GM20431 (cell line): ENCODE measurements around the gene KLHDC7B.
"Not testable (repeated sequence)": the region's sequence is repeated elsewhere in the genome, so short reads cannot be mapped to it uniquely, and the experiment has no call there.

Source experiments
- in situ Hi-C: fragments of 300-500 bp; cut with MseI, MboI; formaldehyde crosslinking; loops from one replicate; pipeline ENCODE4 v1.15.0; 2020; ENCODE audit warnings: low sequenced_read_pairs; ENCODE audit not compliant: unreplicated experiment

KLHDC7B gene

DNA sequence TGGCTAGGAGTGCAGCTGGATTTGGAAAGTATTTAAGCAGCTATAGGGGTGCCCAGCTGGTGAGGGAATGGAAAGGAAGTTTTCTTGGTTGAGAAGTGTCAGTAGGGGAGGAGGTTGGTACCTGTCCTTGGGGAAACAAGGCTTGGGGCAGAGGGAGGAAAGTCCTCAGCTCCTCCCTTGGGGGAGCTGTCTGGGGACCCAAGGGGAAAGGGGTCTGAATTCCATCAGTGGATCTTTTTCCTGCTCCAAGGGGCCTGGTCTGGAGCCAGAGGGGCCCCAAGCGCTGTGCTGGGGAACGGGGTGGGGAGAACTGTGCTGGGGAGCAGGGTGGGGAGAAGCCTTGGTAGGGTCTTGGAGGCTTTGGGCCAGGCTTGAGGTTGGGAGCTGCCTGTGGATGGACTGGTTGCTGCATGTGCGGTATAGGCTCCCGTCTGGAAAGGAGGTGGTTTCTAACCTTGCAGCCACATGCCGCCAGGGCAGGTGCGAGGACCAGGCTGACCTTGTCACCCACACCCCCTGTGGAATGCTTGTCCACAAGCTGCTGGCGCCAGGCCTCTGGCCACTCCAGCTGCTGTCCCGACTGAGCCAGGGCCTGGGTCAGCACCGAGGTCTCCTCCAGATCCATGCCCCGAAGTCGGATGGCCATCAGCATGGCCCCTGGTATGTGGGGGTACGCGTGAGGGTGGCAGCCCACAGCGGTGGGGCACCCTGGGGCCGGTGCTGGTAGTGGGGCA, 16.9 kb upstream of the KLHDC7B start:
- in situ Hi-C loops: no loop called here

DNA sequence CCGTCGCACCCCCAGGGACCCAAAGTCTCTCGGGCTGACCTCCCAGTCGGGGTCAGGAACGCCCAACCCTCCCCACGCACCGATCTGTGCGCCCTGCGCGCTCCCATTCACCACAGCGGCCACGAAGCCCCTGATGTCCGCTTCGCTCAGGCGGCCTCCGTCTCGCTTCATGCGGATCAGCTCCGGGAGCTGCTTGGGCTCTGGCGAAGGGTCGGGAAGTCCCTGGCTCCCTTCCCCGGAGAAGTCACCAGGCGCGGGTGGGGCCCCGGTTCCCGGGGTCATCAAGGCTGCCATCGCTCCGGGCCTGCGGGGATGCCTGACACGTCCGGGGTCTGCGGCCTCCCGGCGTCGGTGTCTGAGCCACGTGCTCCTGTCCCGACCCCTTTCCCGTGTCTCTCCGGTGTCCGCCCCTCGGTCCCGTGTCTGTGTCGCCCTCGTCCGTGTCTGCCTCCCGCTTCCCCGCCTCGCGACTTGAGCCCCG, 16.2 kb upstream of the KLHDC7B start:
- in situ Hi-C loops: no loop called here

DNA sequence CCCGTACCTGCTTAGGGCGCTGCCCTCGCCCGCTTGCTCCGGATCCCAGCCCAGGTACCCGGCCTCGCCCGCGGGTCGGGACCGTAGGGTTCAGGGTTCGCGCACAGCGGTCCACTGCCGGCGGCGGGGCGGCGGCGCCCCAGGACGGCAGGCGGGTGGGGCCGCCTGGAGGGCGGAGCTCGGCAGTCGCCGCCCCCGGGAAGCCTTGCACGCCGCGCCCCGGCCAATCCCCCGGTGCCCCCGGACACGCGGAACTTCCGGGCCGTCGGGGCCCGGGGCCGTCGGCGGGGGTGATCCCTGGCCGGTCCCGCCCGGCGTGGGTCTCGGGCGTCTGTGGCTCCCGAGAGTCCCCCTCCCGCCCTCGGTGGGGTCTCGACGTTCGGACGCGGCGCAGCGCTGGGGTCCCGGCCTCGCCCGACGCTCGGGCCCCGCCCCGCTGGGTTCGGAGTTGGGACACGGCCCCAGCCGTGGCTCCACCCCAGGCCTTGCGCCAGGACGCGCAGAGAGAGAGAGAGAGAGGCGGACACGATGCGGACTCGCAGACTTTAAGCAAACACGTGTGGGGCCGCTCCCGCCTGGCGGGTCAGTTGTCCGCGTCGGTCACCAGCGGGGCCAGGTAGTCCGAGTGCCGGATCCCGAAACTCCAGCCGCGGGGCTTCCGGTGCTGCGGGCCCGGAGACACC, 15.7 kb upstream of the KLHDC7B start, which contains the start of gene TYMP:
Gene TYMP (minus strand): TSS at position 116 of the 683 bp plus-strand sequence. CDS start 303 bp downstream, outside the sequence.
- in situ Hi-C loops: no loop called here

DNA sequence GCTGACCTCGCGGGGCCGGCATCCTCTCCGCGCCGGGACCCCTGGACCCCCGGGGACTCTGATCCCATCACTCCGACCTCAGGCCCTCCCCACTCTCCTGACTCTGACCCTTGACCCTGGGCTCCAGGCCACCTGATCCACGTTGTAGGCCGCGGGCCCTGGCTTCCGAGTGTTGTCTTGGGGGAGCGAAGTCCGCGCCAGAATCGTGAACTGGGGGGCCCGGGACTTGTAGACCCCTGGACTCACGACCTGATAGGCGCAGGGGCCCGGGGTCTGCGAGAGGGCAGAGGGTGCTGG, 15.2 kb upstream of the KLHDC7B start:
- in situ Hi-C loops: no loop called here

DNA sequence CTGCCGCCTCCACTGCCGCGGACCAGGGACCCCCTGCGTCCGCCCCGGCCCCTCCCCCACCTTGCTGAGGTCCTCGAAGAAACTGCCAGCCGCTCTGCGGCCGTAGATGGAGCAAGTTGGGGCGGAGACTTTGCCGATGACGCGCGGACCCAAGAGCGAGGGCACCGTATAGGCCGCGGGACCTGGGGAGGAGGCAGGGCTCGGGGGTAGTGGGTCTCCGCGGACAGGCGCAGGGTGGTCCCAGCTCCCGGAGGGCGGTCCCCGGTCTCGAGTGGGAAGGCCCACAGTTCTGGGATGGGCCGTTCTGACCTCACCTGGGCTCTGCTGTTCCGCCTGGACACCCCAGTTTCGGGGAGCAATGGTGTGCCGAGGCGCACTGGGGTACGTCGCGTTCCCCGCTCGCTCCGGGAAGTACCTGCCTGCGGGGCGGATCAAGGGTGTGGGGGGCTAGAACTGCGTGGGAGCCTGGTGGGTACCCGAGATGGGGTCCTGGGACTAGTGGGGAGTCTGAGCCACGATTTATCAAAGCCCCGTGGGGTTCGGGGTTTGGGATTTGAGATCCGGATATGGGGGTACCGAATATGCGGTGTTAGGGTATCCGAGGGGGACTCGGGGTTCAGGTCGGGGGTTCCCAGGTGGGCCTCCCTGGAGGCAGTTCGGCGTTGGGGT, 14.7 kb upstream of the KLHDC7B start:
- in situ Hi-C loops: no loop called here

DNA sequence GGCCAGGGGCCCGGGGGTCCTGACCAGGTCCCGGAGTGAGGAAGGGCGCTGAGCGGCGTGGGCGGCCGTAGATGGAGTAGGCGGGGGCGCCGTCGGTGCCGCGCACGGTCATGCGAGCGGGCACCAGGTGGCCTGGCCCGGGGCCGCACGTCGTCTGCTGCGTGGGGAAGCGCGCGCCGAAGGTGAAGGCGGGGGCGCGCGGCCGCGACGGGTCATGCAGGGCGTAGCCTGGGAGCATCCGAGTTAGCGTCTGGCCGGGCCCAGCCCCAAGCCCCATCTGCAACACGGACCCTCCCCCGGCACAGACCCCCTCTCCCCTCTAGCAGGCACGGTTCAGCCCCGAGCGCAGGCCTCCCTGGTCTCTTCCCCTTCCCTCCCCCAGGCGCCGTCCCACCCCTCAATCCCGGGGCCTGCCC, 14.1 kb upstream of the KLHDC7B start:
- in situ Hi-C loops: no loop called here

DNA sequence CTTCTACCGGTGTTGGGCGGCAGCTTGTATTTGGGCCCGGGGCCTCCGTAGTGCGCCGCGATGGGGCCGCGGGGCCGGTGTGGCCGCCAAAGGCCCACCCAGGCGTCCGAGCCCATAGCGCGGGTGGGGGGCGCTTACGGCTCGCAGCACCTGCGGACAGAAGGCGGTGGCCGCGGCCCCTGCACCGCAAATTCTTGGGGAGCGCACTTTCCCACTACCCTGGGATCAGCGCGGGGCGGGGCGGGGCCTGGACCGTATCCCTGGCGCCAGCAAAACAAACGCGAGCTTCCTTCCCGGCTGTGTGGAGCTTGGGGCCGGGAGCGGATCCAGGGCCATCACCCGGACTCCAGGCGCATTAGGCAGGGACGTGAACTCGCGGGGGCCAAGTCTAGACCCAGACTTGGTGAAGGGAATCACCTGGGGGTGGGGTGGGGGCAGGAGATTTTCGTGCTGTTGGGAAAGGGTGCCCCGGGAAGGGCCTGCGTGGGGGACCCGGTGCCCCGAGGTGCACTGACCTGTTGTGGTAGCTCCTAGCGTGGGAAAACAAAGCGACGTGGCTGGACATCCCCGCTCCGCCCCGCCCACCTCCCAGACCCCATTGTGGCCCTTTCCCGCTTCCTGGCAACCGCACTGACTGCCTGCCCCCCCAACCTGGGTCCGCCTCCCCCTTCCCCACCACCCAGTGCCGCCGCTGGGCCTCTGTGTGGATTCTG, 13.6 kb upstream of the KLHDC7B start:
- in situ Hi-C loops: no loop called here

DNA sequence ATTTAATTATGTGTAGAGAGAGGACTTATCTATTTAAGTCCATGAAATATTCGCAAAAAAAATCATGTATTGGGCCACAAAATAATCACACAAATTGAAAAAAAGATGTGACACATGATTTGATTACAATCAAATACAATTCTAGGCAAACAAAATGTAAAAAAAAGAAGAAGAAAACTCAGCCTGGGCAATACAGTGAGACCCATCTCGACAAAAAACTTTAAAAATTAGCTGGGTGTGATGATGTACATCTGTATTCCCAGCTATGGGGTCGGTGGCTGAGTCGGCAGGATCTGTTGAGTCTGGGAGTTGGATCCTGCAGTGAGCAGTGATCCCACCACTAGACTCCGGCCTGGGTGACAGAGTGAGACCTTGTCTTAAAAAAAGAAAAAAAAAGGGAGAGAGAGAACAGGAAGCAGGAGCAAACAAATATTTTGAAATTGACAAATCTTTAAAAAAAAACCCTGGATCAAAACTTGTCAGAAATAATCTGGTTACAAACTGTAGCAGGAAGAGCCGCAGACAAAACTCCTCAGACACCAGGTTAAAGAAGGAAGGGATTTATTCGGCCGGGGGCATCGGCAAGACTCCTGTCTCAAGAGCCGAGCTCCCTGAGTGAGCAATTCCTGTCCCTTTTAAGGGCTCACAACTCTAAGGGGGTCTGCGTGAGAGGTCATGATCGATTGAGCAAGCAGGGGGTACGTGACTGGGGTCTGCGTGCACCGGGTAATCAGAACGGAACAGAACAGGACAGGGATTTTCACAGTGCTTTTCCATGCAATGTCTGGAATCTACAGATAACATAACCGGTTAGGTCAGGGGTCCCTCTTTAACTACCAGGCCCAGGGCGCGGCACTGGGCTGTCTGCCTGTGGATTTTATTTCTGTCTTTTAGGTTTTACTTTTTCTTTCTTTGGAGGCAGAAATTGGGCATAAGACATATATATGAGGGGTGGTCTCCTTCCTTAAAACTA, 12.6 kb upstream of the KLHDC7B start:
- in situ Hi-C loops: no loop called here

DNA sequence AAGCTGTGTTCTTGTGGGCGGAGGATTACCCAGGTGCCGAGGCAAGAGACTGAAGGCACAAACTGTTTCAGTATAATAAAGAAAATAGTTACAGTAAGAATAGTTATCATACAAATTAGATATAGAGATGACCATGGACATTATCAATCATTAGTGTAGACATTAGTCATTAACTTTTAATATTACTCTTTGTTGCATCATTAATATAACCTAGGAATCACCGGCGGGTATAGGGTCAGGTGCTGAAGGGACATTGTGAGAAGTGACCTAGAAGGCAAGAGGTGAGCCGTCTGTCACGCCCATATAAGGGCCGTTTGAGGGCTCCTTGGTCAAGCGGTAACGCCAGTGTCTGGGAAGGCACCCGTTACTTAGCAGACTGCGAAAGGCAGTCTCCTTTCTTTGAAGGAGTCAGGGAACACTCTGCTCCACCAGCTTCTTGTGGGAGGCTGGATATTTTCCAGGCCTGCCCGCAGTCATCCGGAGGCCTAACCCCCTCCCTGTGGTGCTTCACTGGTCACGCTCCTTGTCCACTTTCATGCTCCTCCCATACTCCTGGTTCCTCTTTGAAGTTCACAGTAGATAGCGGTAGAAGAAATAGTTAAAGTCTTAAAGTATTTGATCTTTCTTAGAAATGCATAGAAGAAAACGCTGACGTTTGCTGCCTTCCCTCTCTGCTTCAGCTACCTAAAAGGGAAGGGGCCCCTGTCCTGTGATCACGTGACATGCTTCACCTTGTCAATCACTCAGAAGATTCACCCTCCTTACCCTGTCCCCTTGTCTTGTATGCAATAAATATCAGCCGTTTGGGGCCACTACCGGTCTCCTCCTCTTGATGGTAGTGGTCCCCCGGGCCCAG, 11.6 kb upstream of the KLHDC7B start:
- in situ Hi-C loops: not testable (repeated sequence)

DNA sequence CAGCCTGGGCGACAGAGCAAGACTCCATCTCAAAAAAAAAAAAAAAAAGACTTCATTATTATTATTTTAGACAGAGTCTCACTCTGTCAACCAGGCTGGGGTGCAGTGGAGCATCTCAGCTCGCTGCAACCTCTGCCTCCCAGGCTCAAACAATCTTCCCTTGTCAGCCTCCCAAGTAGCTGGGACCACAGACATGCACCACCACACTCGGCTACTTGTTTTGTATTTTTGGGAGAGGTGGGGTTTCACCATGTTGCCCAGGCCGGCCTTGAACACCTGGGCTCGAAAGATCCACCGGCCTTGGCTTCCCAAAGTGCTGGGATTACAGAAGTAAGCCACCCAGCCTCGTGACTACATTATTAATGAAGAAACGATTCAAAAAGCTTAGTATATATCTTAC, 10.6 kb upstream of the KLHDC7B start:
- in situ Hi-C loops: no loop called here

DNA sequence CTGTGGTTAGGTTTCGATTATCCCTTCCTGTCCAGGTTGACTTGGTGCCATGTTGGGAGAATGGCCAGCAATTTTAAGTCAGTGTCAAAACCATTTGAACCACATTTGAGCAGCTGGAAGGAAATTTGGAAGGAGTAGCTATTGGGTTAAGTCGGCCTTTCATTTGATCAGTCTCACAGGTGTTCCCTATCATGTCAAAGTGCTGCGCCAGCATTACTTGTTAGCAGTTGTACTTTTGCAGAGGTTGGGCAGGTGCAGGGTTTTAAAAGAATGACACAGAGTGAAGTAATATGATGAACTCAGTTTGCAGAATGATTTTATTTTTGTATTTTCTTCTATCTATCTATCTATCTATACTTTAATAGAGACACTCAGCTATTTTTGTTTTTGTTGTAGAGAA, 9.5 kb upstream of the KLHDC7B start:
- in situ Hi-C loops: no loop called here

DNA sequence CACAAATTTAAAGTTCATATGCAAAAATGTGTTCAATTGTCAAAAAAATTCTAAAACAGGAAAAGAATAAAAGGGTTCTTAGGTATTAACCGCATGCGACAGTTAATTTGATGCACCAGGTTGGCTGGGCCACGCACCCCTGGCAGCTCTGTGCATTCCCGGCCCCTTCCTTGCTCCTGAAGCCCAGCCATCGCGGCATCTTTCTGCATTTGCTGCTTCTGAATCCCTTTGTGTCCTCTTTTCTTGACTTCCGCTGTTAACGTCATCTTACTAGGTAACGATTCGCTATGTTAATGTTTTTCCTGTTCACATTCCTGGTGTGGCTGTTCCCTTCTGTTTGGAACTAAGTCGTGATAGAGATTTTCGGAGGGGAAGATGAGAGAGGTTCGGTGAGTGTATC, 7.9 kb upstream of the KLHDC7B start:
- in situ Hi-C loops: no loop called here

DNA sequence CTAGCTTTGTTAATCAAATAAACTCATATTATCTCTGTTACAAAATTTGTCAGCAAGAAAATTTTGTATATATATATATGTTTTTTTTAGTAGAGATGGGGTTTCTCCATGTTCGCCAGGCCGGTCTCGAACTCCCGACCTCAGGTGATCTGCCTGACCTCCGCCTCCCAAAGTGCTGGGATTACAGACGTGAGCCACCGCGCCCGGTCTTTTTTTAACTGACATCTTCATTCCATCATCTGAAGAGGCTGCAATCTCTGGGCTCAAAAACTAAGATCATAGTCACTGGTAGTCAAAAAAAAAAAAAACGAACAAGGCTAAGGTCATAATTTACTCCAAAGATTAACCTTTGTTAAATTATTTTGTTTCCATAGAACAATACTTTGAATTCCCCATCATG, 5.3 kb upstream of the KLHDC7B start:
- in situ Hi-C loops: no loop called here

DNA sequence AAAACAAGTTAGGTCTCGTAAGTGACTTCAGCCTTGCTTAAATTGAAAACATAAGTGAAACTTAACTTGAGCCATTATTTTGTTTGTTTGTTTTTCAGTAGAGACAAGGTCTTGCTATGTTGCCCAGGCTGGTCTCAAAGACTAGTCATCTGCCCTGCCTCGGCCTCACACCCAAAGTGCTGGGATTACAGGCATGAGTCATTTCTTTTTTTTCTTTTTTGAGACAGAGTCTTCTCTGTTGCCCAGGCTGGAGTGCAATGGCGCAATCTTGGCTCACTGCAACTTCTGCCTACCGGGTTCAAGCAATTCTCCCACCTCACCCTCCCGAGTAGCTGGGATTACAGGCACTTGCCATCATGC, 4.1 kb upstream of the KLHDC7B start:
- in situ Hi-C loops: not testable (repeated sequence)

DNA sequence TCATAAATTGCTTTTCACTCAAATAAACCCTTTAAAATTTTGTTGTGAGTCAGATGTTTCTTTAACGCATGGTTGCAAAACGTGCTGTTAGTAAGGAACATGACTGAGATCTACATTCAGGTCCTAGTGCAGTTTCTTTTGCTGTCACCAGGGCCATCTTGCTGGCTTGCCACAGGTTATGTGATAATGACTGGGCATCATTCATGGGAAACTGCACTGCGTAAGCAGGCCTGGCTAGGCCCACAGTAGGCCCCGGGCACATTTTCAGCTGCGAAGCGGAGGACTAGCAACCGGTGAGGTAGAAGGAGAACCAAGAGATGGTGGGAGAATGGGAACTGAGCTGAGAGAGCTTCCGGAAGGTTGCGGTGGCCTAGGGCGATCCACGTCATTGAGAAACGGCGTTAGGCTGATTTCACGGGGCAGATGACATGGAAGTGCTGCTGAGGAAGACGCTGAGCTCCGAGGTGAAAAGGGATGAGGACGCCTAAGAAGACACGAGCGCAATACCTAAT, 3.2 kb upstream of the KLHDC7B start:
- in situ Hi-C loops: no loop called here

DNA sequence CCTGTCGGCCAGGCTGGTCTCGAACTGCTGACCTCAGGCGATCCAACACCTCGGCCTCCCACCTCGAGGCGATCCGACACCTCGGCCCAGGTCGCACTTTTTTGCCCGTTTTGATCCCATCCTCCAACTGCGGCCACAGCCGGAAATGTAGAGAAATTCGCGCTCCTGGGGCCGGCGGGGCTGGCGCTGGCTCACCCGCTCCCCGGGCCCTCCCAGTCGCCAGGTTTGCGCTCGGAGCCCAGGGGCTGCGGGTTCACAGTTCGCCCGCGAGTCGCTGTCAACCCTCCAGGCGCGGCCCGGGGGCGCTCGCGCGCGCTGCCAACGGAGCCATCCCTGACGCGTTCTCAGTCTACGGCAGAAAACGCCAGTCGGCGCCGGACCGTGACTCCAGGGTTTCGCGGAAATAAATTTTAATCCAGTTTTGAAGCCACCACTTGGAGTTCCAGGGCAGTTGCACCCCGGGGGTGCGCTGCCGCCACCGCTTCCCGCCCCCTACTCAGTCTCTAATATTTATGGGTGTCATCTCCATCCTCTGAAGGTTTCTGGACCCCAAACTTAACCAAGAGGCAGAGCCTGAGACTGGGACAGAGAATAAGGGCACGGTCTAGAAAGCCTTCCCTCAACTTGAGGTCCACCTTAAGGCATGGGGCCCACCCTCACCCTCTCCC, 1.5 kb upstream of the KLHDC7B start:
- in situ Hi-C loops: no loop called here

DNA sequence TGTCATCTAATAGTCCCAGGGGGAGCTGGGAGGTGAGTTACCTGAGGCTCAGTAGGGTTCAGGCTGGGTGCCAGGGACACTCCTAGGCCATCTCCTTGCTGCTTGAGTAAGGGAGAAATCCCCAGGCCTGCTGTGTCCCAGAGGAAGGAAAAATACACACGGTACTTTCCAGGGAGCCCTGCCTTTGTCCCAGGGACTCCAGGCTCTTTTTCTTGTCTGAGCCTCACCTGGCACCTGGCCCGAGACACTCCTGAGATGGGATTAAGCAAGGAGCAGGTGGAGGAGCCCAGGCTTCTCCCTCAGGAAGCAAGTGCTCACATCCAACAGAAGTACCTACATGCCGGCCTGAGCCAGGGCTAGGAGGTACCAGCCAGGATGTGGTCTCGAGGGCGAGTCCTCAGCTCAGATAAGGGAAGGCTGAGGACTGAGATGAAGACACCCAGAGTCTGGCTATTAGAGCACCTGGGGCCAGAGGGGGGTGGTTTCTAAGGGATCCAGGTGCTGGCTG, 899 bp upstream of the KLHDC7B start:
- in situ Hi-C loops: no loop called here
